ENCODE data around the gene YPEL1.

YPEL1 gene, protein sequence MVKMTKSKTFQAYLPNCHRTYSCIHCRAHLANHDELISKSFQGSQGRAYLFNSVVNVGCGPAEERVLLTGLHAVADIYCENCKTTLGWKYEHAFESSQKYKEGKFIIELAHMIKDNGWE

DNA sequence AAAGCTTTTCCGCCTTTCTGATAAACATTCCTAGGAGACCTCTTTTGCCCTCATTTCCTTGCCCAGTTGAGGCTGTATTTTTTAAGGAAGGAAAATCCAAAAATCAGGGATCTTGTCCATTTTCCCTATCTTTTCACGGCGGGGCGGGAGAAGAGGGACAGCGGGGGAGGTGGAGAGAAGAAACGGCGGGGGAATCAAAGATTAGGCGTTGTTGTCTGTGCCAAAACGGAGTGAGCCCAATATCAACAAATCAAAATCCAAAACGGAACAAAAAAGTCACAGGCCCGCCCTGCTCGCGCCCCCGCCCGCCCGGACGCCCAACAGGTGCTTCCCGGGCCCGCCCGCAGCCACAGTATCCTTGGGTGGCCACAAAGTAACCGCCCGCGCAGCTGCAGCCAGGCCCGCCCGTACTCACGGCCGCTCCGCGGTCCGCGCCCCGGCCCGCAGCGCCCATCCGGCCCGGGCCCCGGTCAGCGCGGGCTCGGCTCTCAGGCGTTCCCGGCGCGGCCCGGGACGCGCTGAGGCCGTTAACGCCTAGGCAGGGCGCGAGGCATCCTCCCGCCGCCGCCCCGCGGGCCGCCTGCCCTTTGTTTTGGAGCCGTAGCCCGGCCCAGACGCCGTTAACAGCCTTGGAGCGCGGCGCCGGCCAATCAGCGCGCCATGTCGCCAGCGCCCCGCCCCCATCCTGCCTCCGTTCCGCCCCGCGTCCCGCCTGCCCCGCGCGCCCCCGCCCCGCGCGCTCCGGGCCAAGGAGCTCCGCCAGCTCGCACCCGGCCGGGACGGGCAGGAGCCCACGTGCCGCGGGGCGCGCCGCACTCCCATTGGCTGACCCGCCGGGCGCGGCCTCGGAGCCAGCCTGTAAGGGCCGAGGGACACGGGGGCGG lies at the start of gene YPEL1:
TSS of gene YPEL1 (minus strand) at position 595 of the 884 bp plus-strand sequence. CDS start 25,050 bp downstream, outside the sequence.
- DNase-seq: peak; percentile 81 to 98

DNA sequence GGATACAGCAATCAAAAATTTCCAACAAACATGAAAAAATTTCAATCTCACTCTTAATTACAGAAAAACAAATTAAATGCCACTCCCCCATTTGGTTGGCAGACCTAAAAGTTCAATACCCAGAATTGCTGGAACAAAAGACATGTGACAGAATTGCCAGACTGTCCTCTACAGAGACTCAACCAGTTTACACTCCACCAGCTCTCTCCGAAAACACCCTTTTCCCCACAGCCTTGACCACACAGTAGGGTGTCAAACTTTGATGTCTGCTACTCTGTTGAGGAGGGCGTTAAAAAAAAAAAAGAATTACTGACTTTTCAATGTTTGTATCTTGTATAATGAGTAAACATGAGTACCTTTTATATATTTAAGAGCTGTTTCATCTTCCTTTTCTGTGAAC lies 44.7 kb upstream of the YPEL1 start:
- DNase-seq: no peak

DNA sequence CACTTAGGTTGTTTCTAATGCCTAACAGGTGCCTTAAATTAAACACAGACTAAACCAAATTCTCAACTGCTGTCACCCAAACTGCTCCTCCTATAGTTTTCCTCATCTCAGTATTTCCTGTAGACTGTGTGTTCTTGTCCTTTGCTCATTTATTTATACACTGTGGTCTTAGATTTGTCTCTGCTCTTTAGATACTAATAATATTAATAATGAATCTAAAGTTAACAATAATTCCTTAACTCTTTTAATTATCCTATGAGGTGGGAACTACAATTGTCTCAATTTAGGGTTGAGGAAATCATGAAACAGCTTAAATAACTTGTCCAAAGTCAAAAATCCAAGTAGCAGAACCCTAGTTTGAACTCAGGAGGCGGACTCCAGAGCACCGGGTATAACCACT lies 43.9 kb upstream of the YPEL1 start:
- DNase-seq: no peak

DNA sequence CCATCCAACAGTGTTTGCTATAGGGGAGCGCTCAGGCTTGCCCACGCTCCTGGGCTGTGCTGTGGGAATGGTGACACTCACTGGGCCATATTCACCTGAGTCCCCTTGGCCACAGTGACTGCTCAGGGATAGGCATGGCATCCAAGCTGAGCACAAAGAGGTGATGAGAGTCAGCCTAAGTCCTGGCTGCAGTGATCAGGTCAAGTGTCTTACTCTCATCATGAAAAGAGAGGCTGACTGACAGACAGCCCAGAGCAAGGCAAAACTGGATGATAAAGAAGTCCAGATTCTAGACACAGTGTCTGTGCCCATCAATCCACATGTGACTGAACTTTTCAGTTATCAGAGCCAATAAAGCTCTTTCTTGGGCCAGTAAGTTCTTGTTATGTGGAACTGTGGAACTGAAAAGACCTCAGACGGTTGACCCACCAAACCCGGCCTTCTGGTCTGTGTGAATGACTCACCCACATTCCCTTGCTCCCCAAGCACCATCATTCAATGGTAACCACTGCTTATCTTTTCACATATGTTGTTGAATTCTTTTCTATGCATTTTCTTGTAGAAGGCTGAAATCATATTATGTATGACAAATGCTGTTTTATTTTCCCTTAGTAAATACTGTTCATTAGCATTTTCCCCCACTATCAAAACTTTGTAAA lies 43.2 kb upstream of the YPEL1 start:
- DNase-seq: no peak

DNA sequence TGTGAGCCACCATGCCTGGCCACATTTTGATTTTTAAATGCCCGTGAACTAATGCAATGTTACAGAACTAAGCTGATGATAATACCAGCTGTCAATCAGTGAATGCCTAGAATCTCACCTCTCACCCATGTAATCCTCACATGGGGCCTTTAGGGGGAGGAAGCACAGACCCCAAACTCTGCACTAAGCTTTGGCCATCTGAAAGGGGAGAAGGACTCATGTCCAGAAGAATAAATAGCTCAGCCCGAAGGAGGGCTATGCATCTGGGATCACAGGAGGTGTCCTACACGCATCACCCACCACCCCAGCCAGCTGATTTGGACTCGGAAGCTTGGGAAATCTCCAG lies 36.0 kb upstream of the YPEL1 start:
- DNase-seq: no peak

DNA sequence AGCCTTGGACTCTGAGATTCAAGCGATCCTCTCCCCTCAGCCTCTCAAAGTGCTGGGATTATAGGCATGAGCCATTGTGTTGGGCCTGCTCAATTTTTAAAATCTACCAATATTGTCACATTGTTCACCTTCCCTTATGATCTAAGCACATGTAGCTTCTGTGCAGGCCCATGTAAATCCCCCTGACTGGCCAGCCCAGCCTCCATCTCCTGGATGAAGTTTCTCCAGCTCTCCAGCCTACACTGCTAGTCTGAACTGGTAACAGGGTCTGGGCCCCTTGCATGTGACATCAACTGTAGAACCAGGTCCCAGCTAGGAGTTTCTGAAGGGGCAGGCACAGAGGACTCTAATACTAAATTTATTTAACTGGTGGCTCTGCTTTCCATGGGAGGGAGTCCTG lies 32.8 kb upstream of the YPEL1 start:
- no peak for DNase-seq

DNA sequence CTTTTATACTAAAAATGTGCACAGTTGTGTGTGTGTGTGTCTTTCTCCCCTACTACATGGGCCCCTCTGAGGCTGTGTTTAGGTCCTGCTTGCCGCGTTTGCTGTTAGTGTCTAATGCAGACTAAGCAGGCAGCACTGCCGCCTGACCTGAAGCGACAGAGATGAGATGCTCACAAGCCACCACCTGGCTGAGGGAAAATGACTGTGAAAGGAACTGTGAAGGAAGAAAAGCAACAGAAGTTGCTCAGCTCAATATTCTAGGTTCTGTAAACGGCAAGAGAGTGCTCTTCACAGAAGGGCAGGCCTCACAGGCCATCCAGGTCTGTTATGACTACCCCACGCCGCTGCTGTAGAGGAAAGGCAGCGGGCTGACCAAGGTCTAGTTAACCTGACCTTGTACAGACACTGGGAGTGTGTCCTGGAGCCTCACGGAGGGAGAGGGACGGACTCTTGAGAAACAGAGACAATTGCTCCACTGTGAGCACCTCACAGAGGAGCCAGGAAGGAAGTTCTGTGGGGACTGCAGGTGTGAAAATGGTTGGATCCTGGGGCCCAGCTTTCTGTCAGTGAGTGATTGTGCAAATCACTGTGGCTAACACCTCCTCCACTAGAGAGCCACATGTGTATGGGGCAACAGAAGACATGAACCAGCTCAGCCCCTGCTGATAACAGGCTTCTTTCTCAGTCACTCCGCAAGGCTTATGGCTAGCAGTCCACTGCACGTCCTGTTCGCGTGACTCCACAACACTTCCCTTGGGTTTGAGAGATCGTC lies 31.3 kb upstream of the YPEL1 start:
- DNase-seq: no peak

DNA sequence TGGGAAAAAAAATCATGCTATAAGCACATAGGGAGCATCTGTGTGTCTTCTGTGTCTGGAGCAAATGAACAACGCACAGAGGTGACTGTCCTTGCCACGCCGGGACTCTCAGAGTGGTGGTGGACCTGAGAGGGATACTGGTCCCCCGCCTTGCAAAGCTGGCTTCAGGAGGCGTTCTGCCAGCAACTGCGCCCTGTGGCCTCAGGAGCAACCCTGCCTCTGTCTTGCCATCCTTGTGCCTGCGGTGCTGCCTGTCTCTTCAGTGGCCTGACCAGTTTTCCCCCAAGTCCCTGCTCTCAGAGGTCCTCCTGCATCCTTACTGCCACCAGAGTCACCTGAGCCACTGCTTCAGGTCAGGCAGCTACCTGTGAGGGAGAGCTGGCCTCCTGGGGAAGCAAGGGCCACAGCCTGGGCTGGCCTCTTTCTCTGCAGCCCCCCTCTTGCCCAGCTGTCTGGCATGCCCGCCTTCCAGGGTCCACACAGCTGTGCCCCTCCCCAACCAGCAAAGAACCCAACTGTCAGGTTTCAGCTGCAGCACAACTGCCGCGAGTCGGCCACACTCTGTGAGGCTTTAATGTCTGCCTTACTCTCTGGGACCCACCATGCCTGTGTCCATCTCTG lies 30.4 kb upstream of the YPEL1 start:
- DNase-seq: no peak

DNA sequence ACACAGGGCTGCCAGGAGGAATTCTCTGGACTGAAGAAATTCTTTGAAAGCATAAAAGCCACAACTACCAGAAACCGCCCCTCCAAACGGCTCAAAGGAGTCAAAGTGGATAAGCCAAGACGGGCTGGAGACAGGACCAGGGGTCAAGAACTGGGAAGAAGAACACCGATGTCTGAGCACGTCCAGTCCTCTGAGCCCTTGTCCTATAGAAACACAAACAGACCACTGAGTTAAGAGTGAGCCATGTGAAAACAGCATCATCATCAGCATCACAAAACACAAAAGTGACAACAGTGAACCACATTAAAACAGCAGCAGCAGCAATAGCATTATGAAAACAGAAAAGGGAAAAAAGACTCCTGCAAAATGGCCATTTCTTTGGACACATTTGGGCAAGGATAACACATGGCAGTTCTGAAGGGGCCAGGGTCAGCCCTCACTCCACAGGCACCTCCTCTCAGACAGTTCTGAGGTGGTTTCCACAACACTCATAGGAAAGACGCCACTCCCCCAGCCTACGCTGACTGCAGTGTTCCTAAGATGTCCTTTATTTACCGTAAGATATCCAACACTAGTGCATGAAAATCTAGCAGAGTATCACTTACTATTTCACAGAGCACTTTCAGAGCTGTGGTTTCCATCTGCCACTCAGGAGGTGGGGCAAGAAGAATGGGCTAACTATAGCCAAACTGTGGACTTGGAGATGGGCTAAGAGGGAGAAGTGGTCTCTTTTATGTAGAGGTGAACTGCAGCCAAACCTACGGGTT lies 28.6 kb upstream of the YPEL1 start:
- no peak for DNase-seq

DNA sequence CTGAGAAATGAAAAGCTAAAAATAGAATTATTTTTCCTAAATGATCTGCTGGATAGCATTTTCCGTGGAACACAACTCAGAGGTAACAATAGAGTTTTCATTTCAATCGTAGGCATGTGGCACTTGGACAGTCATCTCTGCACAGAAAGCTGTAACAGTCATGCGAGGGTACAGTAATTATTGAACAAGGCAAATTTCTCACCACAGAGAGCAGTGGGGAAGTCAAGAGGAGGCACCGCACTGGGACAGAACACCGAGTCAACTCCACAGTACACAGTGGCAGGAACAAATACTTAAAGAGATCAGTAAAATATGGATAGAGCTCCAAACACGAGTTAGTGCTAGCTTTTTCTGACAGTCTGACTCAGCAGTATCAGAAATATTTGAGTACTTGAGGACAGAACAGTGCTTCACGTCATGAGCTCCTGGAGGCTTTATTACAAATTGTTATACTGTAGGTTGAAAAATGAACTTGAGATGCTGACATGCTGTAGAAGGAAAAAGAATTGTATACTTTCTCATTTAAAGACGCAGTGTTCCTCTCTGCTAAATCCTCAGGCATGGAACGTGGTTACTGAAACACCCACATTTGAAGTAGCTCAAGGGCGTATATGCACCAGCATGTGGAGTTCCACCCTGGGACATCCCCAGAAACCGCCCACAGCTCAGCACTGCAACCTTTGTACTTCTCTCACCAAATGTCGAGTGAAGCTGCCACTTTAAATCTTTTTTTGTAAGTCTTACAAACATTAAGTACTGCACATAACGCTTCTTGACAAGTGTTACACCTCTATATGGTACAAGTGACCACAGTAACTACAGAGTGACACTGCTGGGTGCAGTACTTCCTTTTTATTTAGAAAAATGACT lies 27.4 kb upstream of the YPEL1 start:
- DNase-seq: no peak

DNA sequence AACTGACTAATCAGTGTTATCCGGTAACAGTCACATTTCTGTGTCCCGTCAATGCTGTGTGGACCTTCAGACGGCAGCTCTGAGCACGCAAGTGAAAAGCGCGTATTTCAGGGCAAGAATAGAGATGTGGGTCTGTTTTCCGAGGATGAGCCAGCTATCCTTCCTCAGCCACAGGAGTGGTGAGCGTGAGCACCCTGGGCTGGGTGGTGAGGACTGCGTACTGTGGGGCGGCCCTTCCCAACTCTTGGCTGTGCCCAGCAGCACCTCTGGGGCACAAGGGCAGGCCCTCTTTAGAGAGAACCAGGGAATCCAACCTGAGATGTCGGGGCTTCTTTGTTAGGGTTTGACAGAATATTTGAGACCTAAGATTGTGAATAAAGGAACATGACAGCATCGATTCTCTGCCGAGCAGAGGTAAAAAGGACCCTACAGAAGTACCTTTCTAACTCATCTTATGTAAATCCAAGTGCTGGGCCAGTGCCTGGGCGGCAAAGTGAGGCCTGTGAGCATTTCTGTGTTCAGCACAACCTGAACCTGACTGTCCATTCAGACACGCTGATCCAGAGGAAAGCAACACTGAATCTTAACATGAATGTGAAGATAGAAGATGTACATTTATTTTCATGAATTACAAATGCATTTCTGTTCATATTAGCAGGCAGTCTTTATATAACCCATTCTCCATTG lies 26.5 kb upstream of the YPEL1 start:
- no peak for DNase-seq

DNA sequence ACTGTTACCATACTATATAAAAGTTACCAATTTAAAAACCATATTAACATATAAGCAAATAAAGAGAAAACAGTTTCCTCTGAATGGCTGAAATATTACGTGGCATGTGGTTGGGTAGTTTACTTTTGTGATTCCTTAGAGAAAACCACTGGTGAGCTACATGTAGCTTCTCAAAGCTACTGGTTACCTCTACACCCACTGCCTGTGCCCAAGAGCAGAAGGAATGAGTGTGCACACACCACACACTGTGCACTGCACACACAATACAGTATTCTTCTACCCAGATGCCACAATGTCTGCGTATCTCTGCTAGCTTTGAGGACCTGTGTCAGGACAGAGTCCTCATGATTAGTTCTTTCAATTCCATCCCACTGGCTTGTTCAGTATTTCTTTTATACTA lies 25.5 kb upstream of the YPEL1 start:
- DNase-seq: no peak

DNA sequence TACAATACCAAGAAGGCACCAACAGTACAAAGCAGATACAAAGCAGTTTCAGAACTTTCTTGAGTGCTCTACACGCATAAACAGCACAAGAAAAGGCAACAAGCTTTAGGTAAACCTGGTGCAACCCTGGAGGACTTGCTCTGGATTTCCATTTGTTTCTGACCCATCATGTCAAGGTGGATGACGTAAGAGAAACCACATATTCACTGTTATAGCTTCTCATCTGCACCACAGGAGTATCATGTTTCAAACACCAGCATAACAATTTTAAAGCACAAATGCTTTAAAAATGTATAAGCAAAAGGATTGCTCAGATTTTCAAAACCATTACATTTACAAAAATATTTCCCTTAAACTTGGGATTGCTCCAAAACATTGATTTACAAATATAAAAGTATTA lies 25.0 kb upstream of the YPEL1 start:
- no peak for DNase-seq

DNA sequence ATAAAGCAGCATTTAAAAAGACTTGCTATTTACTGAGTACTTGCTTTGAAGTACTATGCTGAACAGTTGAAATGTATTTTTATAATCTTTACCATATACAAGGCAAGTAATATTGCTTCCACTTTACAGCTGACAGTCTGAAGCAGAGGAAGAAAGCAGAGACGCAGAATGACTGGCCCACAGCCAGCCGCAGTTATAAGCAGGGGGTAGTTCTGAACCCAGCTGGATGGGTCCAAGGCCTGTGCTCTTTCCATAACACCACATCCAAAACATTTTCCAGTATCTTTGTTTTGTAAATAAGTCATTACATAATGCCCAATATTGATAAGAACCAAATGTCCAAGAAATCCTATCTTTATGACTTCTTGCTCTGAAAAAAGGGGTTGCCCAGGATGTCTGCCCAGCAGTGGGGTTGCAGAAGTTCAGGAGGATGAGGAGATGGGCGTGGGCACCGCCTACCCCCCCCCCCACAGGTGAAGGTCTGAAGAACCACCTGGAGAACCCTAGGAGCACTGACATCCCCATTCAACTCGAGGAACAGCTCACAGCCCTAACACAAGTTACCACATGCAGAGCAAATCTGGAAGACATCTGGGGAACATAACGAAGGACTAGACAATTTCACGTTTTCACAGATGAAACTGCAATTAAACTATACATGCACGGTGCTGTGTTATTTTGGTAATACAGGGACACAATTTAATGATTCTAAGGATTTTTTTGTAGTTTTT lies 24.2 kb upstream of the YPEL1 start:
- DNase-seq: no peak

DNA sequence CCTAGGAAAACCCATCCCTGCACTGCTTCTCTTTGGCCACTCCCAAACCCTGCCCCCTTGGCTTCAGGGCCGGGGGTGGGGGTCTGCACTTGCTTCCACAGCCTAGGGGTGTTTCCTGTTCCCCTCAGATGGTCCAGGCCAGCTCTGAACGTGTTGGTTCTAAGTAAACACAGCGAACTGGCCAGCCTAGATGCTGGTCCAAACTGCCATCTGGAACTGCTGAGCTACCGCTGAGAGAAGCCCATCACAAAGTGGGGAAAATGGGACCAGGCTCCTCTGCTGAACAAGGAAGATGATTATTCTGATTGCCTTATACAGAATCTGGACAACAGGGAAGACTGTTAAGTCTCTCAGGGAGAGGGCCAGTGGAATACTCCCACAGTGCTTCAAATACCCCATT lies 23.5 kb upstream of the YPEL1 start:
- no peak for DNase-seq

DNA sequence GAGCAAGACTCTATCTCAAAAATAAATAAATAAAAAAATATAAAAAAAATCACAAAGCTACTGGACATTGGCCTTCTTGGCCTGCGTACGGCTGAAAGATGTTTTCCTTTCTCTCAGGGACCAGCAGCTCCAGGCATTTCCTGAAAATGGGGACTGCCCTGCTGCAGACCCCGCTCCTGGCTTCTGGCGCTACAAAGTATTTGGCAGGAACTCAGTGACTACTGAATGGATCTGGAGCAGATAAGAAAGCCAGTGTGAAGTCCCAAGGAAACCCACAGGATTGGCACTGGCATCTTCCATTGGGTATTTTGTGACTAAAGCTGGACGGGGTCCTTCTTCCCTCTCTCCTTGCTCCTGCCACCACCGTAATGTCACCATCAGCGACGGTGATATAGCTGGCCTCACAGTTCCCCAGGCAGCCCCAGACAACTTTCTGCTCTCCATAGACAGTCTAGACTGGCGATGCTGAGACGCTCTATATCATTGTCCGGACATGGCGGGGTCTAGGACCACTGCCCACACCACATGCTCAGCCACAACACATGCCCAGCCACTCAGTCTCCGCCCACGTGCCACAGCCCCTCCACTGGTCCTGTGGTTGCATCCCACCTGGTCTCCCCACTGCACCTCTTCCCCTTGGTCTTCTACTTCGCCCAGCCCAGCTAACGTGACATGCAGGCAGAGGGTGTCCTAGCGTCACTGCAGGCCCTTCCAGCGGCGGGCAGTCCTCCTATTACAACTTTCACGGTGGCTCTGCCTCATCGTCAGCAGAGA lies 22.7 kb upstream of the YPEL1 start:
- no peak for DNase-seq

DNA sequence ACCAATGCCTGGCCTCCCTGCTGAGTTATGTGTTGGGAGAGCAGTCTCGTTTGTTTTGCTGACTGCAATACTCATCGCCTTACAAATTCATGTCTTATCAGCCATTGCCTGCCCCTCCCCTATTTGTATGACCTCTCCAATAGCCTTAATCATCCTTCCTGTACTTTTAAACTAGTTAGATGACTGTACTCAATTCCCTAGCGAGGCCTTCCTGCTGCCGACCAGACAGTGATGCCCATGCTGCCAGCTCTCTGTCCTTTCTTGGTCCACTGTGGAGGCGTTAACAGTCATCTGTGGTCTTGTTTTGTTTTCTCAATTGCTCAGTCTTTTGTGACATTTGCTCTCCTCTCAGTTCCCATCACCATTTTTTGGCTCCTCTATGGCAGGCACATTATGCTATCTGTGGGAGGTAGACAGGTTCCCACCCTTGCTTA lies 20.3 kb upstream of the YPEL1 start:
- no peak for DNase-seq

DNA sequence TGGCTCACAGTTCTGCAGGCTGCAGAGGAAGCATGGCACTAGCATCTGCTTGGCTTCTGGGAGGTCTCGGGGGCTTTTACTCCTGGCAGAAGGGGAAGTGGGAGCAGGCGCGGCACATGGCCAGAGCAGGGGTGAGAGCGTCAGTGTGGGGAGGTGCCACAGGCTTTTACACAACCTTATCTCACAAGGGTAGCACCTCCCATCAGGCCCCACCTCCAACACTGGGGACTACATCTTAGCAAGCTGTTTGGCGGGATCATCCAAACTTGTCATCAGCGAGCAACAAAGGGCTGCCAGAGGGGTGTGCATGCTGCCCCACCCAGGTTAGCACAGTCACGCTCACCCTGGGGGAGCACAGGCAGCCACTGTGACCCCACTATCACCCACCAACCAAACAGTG lies 18.9 kb upstream of the YPEL1 start:
- DNase-seq: no peak

Data from bone marrow (tissue), 2 donors.